ENCODE data around the gene DDAH1.
"Not testable (repeated sequence)": the region's sequence is repeated elsewhere in the genome, so short reads cannot be mapped to it uniquely, and the experiment has no call there.

DDAH1 gene

GRCh38 chr1:85471558-85471957 is 6.6 kb upstream of the DDAH1 start:
- in situ Hi-C loops (cut with MboI; ENCODE audit: low sequenced_read_pairs), result no loop called here

DNA sequence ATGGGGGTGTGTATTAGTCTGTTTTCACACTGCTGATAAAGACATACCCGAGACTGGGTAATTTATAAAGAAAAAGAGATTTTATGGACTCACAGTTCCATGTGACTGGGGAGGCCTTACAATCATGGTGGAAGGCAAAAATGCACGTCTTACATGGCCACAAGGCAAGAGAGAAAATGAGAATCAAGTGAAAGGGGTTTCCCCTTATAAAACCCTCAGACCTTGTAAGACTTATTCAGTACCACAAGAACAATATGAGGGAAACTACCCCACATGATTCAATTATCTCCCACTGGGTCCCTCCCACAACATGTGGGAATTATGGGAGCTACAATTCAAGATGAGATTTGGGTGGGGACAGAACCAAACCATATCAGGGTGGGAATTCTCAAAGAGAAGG is 5.2 kb upstream of the DDAH1 start:
- in situ Hi-C loops (cut with MboI; ENCODE audit: low sequenced_read_pairs), result not testable (repeated sequence)

- in situ Hi-C loops (cut with MboI; ENCODE audit: low sequenced_read_pairs), result no loop called here
These were observed 3.1 kb upstream of the DDAH1 start for GRCh38 chr1:85467929-85468540.

DNA sequence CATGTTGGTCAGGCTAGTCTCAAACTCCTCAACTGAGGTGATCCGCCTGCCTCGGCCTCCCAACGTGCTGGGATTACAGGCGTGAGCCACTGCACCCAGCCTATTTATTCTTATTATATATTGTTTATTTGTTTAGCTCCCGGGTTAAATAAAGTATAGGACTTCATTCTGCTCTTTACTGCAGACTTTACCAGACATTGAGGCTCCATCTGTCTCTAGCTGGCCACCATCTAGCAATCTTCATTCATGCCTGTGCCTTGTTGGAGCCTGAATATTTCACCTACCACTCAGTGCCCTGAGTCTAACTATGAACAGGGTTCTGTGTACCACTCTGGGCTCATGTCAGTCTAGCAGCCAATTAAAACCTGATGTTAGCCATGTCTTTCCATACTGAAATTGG is 2.1 kb upstream of the DDAH1 start:
- in situ Hi-C loops (cut with MboI; ENCODE audit: low sequenced_read_pairs), result no loop called here

DNA sequence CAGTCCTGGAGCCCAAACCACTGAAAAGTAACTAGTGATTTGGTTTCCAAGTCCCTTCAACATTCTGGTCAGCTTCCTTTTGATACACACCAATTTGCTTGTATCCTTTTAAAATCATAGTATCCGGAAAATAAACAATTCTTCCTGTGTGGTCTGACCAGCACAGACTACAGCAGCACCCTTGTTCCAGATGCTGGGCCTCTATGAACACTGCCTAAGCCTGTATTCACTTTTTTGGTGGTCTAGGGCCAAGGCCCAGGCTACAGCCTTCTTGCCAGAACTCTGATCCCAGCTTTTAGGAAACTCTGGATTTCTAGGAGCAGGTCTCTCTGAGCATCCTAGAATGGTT is 801 bp upstream of the DDAH1 start:
- in situ Hi-C loops (cut with MboI; ENCODE audit: low sequenced_read_pairs), result no loop called here

- in situ Hi-C loops (cut with MboI; ENCODE audit: low sequenced_read_pairs), result no loop called here
These were observed 361 bp downstream of the DDAH1 start for GRCh38 chr1:85464497-85465098.

GRCh38 chr1:85463731-85464496 is 1.0 kb downstream of the DDAH1 start:
- in situ Hi-C loops (cut with MboI; ENCODE audit: low sequenced_read_pairs), result no loop called here

GRCh38 chr1:85462931-85463649 is 1.9 kb downstream of the DDAH1 start:
- in situ Hi-C loops (cut with MboI; ENCODE audit: low sequenced_read_pairs), result no loop called here

GRCh38 chr1:85461216-85461918 is 3.6 kb downstream of the DDAH1 start:
- in situ Hi-C loops (cut with MboI; ENCODE audit: low sequenced_read_pairs), result no loop called here

DNA sequence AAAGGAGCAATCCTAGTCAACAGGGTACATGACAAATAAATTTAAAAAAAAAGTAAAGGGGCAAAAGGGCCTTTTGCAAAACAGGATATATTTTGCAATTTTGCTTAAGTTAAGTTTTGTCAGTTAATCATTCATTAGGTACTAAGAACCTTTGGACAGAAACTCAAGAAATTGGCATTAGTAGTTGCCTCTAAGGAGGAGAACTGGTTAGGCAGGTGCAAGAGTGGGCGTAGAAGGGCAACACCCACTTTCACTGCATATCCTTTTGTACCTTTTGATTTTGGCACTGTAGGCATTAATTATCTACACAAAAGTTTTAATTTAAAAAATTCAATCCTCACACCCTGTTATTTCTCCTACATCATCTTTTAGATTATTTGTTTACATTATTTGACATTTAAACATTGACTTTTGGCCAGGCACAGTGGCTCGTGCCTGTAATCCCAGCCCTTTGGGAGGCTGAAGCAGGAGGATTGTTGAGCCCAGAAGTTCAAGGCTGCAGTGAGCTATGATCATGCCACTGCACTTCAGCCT is 4.3 kb downstream of the DDAH1 start:
- in situ Hi-C loops (cut with MboI; ENCODE audit: low sequenced_read_pairs), result no loop called here

DNA sequence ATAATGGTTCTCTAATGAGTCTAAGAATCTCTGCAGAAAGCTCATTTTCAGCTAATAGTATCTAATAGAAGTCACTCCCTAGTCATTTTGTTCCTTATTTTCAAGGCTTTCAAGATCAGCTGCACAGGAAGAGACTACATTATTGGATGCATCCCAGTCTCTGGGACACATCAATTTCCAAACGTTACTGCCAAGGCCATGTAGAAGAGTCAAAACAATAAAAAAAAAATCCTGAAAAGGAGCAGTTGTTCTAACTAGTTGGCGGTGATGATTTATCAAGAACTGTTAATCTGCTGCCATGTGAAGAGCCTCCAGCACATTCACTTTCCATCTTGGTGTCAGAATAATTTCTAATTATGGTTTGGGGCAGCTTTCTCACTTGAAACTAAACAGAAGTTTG is 5.7 kb downstream of the DDAH1 start:
- in situ Hi-C loops (cut with MboI; ENCODE audit: low sequenced_read_pairs), result no loop called here

DNA sequence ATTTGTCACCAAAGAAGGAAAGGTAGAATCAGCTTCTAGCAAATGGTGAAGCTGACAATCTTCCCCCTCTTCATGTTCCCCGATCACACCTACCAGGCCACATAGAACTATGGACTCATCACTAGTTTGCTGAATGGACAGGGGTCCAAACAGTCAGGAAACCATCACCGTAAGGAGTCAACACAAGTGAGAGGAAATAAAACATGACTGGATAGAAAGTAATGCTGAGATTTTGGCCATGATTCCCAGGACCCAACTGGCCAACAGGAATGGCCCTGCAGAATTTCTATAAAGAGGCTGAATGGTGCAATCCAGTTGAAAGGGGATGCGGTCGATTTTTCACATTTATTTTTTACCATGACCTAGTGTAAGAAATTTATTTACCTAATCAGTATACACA is 10.7 kb downstream of the DDAH1 start:
- in situ Hi-C loops (cut with MboI; ENCODE audit: low sequenced_read_pairs), result no loop called here

GRCh38 chr1:85453640-85454194 is 11.2 kb downstream of the DDAH1 start:
- in situ Hi-C loops (cut with MboI; ENCODE audit: low sequenced_read_pairs), result no loop called here

DNA sequence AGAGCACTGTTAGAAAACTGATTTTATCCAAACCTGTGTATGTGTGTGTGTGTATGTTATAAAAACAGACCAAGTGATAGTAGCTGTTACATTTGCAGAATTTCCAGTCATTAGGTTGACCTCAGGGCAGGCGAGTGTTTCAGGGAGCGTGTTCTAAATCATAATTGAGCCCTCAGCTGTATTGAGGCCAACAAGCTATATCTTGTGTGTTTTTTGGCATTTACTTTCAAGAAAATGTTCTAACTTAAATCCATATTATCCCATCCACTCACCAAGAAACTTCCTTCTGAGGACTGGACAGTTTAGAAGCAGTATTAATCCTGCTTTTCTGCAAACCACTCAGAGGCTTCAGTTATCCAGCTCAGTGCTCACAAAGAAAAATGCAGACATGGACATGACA is 12.0 kb downstream of the DDAH1 start:
- in situ Hi-C loops (cut with MboI; ENCODE audit: low sequenced_read_pairs), result no loop called here

GRCh38 chr1:85451236-85451830 is 13.6 kb downstream of the DDAH1 start:
- in situ Hi-C loops (cut with MboI; ENCODE audit: low sequenced_read_pairs), result no loop called here

DNA sequence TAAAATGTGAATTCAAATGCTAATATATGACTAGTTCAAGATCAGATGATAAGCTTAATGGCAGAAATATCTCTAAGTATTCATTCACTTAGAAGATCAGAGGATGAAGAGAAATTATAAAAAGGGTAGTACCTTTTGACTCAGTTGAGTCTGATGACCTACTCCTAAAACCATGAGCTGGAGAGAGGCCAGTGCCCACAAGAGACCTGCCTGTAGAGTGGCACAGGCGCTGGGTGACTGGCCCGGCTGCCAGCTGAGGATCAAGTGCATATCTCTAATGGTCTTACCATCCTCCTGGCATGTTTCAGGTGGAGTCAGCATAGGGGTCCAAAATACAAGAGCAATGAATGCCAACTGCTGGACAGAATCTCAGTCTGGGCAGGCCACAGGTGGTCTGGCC is 14.1 kb downstream of the DDAH1 start:
- in situ Hi-C loops (cut with MboI; ENCODE audit: low sequenced_read_pairs), result no loop called here

DNA sequence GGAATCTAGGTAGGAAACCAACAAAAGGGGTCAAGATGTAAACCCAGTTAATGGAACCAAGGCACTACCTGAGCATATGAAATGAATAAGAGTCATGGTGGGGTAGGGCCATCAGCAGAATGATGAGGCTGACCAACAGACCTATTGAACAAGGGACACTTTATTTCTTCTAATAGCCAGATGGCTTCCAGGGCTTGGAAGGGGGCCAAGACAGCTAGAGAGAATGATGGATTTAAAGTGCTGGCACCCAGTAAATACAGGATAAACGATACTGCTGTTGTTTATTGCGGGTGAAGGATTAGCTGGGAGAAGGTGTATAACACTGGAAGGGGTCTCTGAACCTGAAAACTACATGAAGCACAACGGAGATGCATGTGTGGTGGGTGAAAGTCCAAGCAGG is 15.6 kb downstream of the DDAH1 start:
- in situ Hi-C loops (cut with MboI; ENCODE audit: low sequenced_read_pairs), result no loop called here

DNA sequence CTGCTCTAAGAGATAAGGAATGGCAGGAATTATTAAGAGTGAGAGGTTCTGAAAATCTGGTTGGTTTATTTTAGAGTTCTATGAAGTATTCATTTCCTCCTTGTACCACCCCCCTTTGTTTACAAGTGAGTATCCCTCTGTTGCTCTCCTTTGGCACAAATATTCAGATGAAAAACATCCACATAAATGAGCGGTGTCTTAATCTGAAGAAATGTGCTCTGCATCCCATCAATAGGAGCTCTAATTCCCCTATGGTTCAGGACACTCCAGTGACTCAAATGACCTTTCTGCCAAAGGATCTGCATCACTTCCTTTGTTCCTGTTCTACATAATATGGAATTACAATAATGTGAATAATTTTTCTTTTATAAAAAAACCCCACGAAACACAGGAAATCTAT is 16.6 kb downstream of the DDAH1 start:
- in situ Hi-C loops (cut with MboI; ENCODE audit: low sequenced_read_pairs), result no loop called here

GRCh38 chr1:85447006-85447943 is 17.7 kb downstream of the DDAH1 start:
- in situ Hi-C loops (cut with MboI; ENCODE audit: low sequenced_read_pairs), result no loop called here

Measured in HL-60/S4 treated with phorbol 12-myristate 13-acetate at 8.2 ng/mL for 4 days and 3 days (cell line).